HepG2 (cell line): ENCODE results near the gene MIDN. TPM values are rescaled to one million over a fixed set of nuclear protein-coding genes. Genes with fewer than 3 reads are reported as not detected.

Experiments used
- EED ChIP-seq: sonication (generic); formaldehyde crosslinking; IDR thresholded peaks from 2 replicates; pipeline ENCODE4 v1.5.0; 2020; ENCODE audit warnings: mild to moderate bottlenecking, missing genetic modification reagents
- GLI4 ChIP-seq: sonication (generic); formaldehyde crosslinking; IDR thresholded peaks from 2 replicates; pipeline ENCODE4 v1.5.1; 2020; ENCODE audit warnings: missing genetic modification reagents, mild to moderate bottlenecking, moderate library complexity, borderline replicate concordance
- HOXA7 ChIP-seq: sonication (generic); formaldehyde crosslinking; IDR thresholded peaks from 2 replicates; pipeline ENCODE4 v1.8.1; 2022; ENCODE audit warnings: mild to moderate bottlenecking, missing genetic modification reagents, moderate library complexity
- KLF11 ChIP-seq: IDR thresholded peaks from 2 replicates; pipeline ENCODE4 v1.6.1; 2016; ENCODE audit warnings: missing compliant biosample characterization
- MEIS1 ChIP-seq: sonication (generic); formaldehyde crosslinking; IDR thresholded peaks from 2 replicates; pipeline ENCODE4 v1.9.0; 2021; ENCODE audit warnings: mild to moderate bottlenecking, missing genetic modification reagents, moderate library complexity, borderline replicate concordance
- MYPOP ChIP-seq: sonication (generic); formaldehyde crosslinking; IDR thresholded peaks from 2 replicates; pipeline ENCODE4 v1.8.1; 2023; ENCODE audit warnings: mild to moderate bottlenecking, moderate library complexity, missing genetic modification reagents
- NFATC3 ChIP-seq: sonication (generic); formaldehyde crosslinking; IDR thresholded peaks from 2 replicates; pipeline ENCODE4 v1.5.1; 2020; ENCODE audit warnings: mild to moderate bottlenecking, missing genetic modification reagents
- NR1H2 ChIP-seq: sonication (generic); formaldehyde crosslinking; IDR thresholded peaks from 2 replicates; pipeline ENCODE4 v1.8.1; 2022; ENCODE audit warnings: low read depth, missing genetic modification reagents, borderline replicate concordance
- NR2F6 ChIP-seq, 2 experiments: IDR thresholded peaks; 2 replicates each; pipeline ENCODE4 v1.6.1; 2016; ENCODE audit warnings: antibody characterized with exemption in 1 of 2, mild to moderate bottlenecking in 1 of 2
- PAF1 ChIP-seq: IDR thresholded peaks from 2 replicates; pipeline ENCODE4 v1.6.1; 2016; ENCODE audit warnings: missing genetic modification reagents, missing compliant biosample characterization
- POLR2A ChIP-seq, 2 experiments: IDR thresholded peaks; 2 replicates each; pipeline ENCODE4 v1.6.1; 2011; ENCODE audit warnings: low read depth in 2 of 2, low read length in 2 of 2, mild to moderate bottlenecking in 1 of 2, moderate library complexity in 1 of 2; ENCODE audit not compliant: insufficient read depth in 1 of 2
- RFX5 ChIP-seq: IDR thresholded peaks from 2 replicates; pipeline ENCODE4 v1.6.1; 2011; ENCODE audit warnings: low read depth, low read length, improper control_type of control experiment
- SNRNP70 ChIP-seq: fragments of 200-400 bp; formaldehyde crosslinking; IDR thresholded peaks from 2 replicates; pipeline ENCODE4 v1.6.1; 2017; ENCODE audit warnings: mild to moderate bottlenecking, low read depth, low read length, moderate library complexity
- USF2 ChIP-seq, 2 experiments: sonication (generic) in 1 of 2; formaldehyde crosslinking in 1 of 2; IDR thresholded peaks; 2 replicates each; pipeline versions ENCODE4 v1.5.1 to v1.6.1; 2011 to 2020; ENCODE audit warnings: borderline replicate concordance in 1 of 2, low read depth in 1 of 2, low read length in 1 of 2, mild to moderate bottlenecking in 1 of 2, missing genetic modification reagents in 1 of 2, moderate library complexity in 1 of 2
- ZEB1 ChIP-seq: IDR thresholded peaks from 2 replicates; pipeline ENCODE4 v1.6.1; 2012; ENCODE audit warnings: mild to moderate bottlenecking, low read depth, inconsistent platforms; ENCODE audit not compliant: insufficient replicate concordance
- ZFAT ChIP-seq: sonication (generic); formaldehyde crosslinking; conservative IDR thresholded peaks from 2 replicates; pipeline ENCODE4 v1.8.1; 2023; ENCODE audit warnings: missing genetic modification reagents, inconsistent platforms
- ZNF10 ChIP-seq: sonication (generic); formaldehyde crosslinking; IDR thresholded peaks from 2 replicates; pipeline ENCODE4 v1.4.0; 2020; ENCODE audit warnings: mild to moderate bottlenecking, low read depth, missing genetic modification reagents, borderline replicate concordance
- ZNF136 ChIP-seq: sonication (generic); formaldehyde crosslinking; IDR thresholded peaks from 2 replicates; pipeline ENCODE4 v1.8.1; 2022; ENCODE audit warnings: low read depth, mild to moderate bottlenecking, moderate library complexity, missing genetic modification reagents
- ZNF292 ChIP-seq: sonication (generic); formaldehyde crosslinking; IDR thresholded peaks from 2 replicates; pipeline ENCODE4 v1.8.1; 2022; ENCODE audit warnings: mild to moderate bottlenecking, low read depth, missing genetic modification reagents, borderline replicate concordance
- ZNF317 ChIP-seq: sonication (generic); formaldehyde crosslinking; IDR thresholded peaks from 2 replicates; pipeline ENCODE4 v1.5.0; 2020; ENCODE audit warnings: mild to moderate bottlenecking, missing genetic modification reagents
- ZNF34 ChIP-seq: sonication (generic); formaldehyde crosslinking; IDR thresholded peaks from 2 replicates; pipeline ENCODE4 v1.4.0; 2020; ENCODE audit warnings: mild to moderate bottlenecking, missing genetic modification reagents, borderline replicate concordance
- ZNF354B ChIP-seq: sonication (generic); formaldehyde crosslinking; IDR thresholded peaks from 2 replicates; pipeline ENCODE4 v1.8.0; 2022; ENCODE audit warnings: mild to moderate bottlenecking, missing genetic modification reagents
- ZNF414 ChIP-seq: sonication (generic); formaldehyde crosslinking; IDR thresholded peaks from 2 replicates; pipeline ENCODE4 v1.5.0; 2020; ENCODE audit warnings: missing genetic modification reagents
- ZNF564 ChIP-seq: sonication (generic); formaldehyde crosslinking; IDR thresholded peaks from 2 replicates; pipeline ENCODE4 v1.8.1; 2023; ENCODE audit warnings: mild to moderate bottlenecking, missing genetic modification reagents
- ZNF780A ChIP-seq: sonication (generic); formaldehyde crosslinking; IDR thresholded peaks from 2 replicates; pipeline ENCODE4 v1.8.0; 2022; ENCODE audit warnings: mild to moderate bottlenecking, missing genetic modification reagents, moderate library complexity
- ZNF850 ChIP-seq: sonication (generic); formaldehyde crosslinking; conservative IDR thresholded peaks from 2 replicates; pipeline ENCODE4 v1.9.0; 2021; ENCODE audit warnings: mild to moderate bottlenecking, missing genetic modification reagents
- polyA plus RNA-seq, 8 experiments: library from polyadenylated mRNA; depleted of rRNA in 3 of 8; stranded (reverse) in 7 of 8; unstranded in 1 of 8; fragments of >200 nt; fragmentation: Illumina TruSeq in 4 of 8; extraction: Trizol in 4 of 8; gene quantifications; 2 replicates each; pipeline versions ENCODE4 v1.2.1 to v1.2.3, GENCODE V29; 2011 to 2016; ENCODE audit warnings: low read depth in 4 of 8, missing spikeins in 1 of 8, mixed read lengths in 1 of 8; ENCODE audit not compliant: insufficient read depth in 1 of 8
- total RNA-seq, 5 experiments: library from RNA; depleted of rRNA; stranded (reverse); fragments of >200 nt; fragmentation: Illumina TruSeq; extraction: Trizol; gene quantifications; 2 replicates each; pipeline ENCODE4 v1.2.3, GENCODE V29; 2016; ENCODE audit warnings: low read depth in 1 of 5

MIDN gene
- total and polyA plus RNA-seq, 2 of the 13 experiments (the other 11 are each of a cell fraction or from before 2014, with no cell fraction given): 8.4 to 18.0 TPM

DNA sequence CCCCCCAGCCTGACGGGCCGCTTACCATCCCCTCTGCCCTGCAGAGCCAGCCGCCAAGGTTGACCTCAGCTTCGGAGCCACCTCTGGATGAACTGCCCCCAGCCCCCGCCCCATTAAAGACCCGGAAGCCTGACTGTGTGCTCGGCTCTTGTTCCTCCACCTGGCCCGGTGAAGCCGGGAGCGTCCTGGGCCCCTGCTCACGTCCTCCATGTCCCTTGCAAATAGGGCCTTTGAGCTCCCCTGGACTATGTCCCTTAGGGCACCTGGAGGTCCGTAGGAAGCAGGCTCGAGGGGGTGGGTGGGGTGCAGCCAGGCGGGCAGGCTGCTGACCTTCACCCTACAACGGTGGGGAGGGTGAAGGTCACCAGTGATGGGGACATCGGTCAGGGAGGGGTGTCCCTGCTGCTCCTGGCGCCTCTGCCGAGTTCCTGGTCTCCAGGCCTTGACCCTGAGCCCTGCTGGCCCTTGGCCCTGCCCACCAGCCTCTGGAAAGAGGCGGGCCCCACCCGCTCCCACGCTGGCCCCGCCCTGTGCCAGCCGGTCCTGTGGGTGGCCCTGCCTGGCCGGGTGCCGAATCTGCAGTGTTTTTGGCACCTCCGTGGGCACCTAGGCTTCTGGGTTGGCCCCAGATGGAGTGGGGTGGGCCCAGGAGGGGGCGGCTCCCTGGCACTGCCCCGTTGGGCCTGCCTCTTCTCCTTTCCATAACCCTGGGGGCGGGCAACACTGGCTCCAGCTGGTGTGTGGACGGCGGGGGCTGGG, 3.5 kb upstream of the MIDN start (continued):
- TF ChIP-seq SNRNP70 (no peak), ZNF414 (CRISPR knock-in tag) (peak; percentile 96), ZNF354B (CRISPR knock-in tag) (no peak), ZEB1 (no peak), RFX5 (peak; percentile 4; the same call in 1 of the 2 replicates), HOXA7 (CRISPR knock-in tag) (no peak), NR1H2 (CRISPR knock-in tag) (0 out of 2 replicates have a peak, but pooled peaks have one; percentile 66), ZNF292 (CRISPR knock-in tag) (0 out of 2 replicates have a peak, but pooled peaks have one; percentile 61), ZNF10 (CRISPR knock-in tag) (no peak), POLR2A (IDR thresholded peaks at IDR 0.05; ENCODE audit: insufficient read depth in 1 of 2, low read depth in 2 of 2, low read length in 2 of 2) (no peak; a peak in 1 of 4 replicates), ZNF317 (CRISPR knock-in tag) (no peak; the same call in 1 of the 2 replicates), EED (0 out of 2 replicates have a peak, but pooled peaks have one; percentile 50), PAF1 (CRISPR knock-in tag) (no peak; the same call in 1 of the 2 replicates), ZNF850 (CRISPR knock-in tag) (no peak), MEIS1 (CRISPR knock-in tag) (peak; percentile 52; the same call in 1 of the 2 replicates), GLI4 (CRISPR knock-in tag) (no peak), NR2F6 (IDR thresholded peaks at IDR 0.05) (peak; percentile 97), NR2F6 (CRISPR knock-in tag; IDR thresholded peaks at IDR 0.05) (peak; percentile 99), NFATC3 (CRISPR knock-in tag) (no peak), ZNF34 (CRISPR knock-in tag) (no peak; the same call in 1 of the 2 replicates), ZFAT (CRISPR knock-in tag) (no peak), KLF11 (CRISPR knock-in tag) (0 out of 2 replicates have a peak, but pooled peaks have one; percentile 62), MYPOP (CRISPR knock-in tag) (0 out of 2 replicates have a peak, but pooled peaks have one; percentile 15), ZNF564 (CRISPR knock-in tag) (0 out of 2 replicates have a peak, but pooled peaks have one; percentile 45), ZNF780A (CRISPR knock-in tag) (no peak; the same call in 1 of the 2 replicates), USF2 (IDR thresholded peaks at IDR 0.05; ENCODE audit: low read depth, low read length) (no peak), USF2 (CRISPR knock-in tag; IDR thresholded peaks at IDR 0.05; ENCODE audit: borderline replicate concordance) (no peak), ZNF136 (CRISPR knock-in tag) (no peak)
